Natural killer cell (primary cell): ENCODE data around the gene TCF4. TPM values are rescaled to one million over a fixed set of nuclear protein-coding genes. Genes with fewer than 3 reads are reported as not detected.

Source experiments
- ATAC-seq, 3 donors: fragments of 150-1000 bp in 2 of 3; fragments of 200-7000 bp in 1 of 3; cut with Tn5 transposase; 1 replicate in 1 of 3; 2 replicates in 2 of 3; pipeline ENCODE4 v1.10.0; 2021; ENCODE audit warnings: mild to moderate bottlenecking in 2 of 3, moderate library complexity in 2 of 3
- DNase-seq, 2 donors: peaks; one replicate each; pipeline versions ENCODE4 v3.0.0 to v3.0.0-alpha.2; 2013 to 2021; ENCODE audit warnings: mixed read lengths in 1 of 2
- H3K27ac ChIP-seq: one replicate; pipeline ENCODE4 v1.5.1; 2013; ENCODE audit warnings: mild to moderate bottlenecking, low read length
- H3K27me3 ChIP-seq: one replicate; pipeline ENCODE4 v1.6.1; 2013; ENCODE audit warnings: low read length; ENCODE audit not compliant: control insufficient read depth, insufficient read depth
- H3K36me3 ChIP-seq: one replicate; pipeline ENCODE4 v1.6.1; 2013; ENCODE audit warnings: low read length; ENCODE audit not compliant: control insufficient read depth, insufficient read depth
- H3K4me1 ChIP-seq: one replicate; pipeline ENCODE4 v1.6.1; 2013; ENCODE audit warnings: low read length; ENCODE audit not compliant: control insufficient read depth, insufficient read depth
- H3K4me3 ChIP-seq: one replicate; pipeline ENCODE4 v1.5.1; 2013; ENCODE audit warnings: low read length
- H3K9me3 ChIP-seq: one replicate; pipeline ENCODE4 v1.6.1; 2013; ENCODE audit warnings: low read length; ENCODE audit not compliant: control insufficient read depth, insufficient read depth
- H3K27ac Mint-ChIP-seq, 2 donors: one replicate each; pipeline ENCODE4 v1.8.0; 2022; ENCODE audit warnings: mild to moderate bottlenecking in 2 of 2, mixed read lengths in 2 of 2, moderate library complexity in 1 of 2
- H3K27me3 Mint-ChIP-seq, 2 donors: one replicate each; pipeline ENCODE4 v1.8.0; 2022; ENCODE audit warnings: low read depth in 2 of 2, mixed read lengths in 2 of 2
- H3K36me3 Mint-ChIP-seq: one replicate; pipeline ENCODE4 v1.8.0; 2022; ENCODE audit warnings: mixed read lengths
- H3K4me1 Mint-ChIP-seq, 2 donors: one replicate each; pipeline ENCODE4 v1.8.0; 2022; ENCODE audit warnings: mixed read lengths in 2 of 2
- H3K4me3 Mint-ChIP-seq: one replicate; pipeline ENCODE4 v1.8.0; 2022; ENCODE audit warnings: mild to moderate bottlenecking, moderate library complexity, mixed read lengths
- H3K9me3 Mint-ChIP-seq, 2 donors: one replicate each; pipeline ENCODE4 v1.8.0; 2022; ENCODE audit warnings: mixed read lengths in 2 of 2
- CTCF ChIP-seq: fragments of 200-600 bp; IDR thresholded peaks from one replicate; pipeline ENCODE4 v1.8.0; 2022; ENCODE audit warnings: antibody characterized with exemption
- WGBS: methylation state at CpG from one replicate; pipeline ENCODE4 v1.1.7; 2013; ENCODE audit warnings: missing lambda C conversion rate; ENCODE audit not compliant: insufficient coverage; 5-methylcytosine and 5-hydroxymethylcytosine counted together
- intact Hi-C: fragments of 100-400 bp; cut with micrococcal nuclease; formaldehyde crosslinking; loops from one replicate; pipeline ENCODE4 v1.14.2; 2022
- total RNA-seq, 4 donors: library from RNA; stranded (reverse); fragments of 120-200 nt in 1 of 4; gene quantifications; one replicate each; pipeline versions ENCODE4 v1.2.3 to v1.2.4, GENCODE V29; 2013 to 2022

Gene TCF4
- total RNA-seq, 3 donors from 2014 or later (not counting 1 experiment from before 2014, with no cell fraction given), result 8.3 to 16.5 (median 9.0) TPM

GRCh38 chr18:55327454-55327853, 260.5 kb downstream of the TCF4 start:
- Histone ChIP-seq H3K27me3 (peaks cover 3% of the 10 kb centered on the region), H3K9me3 (no peaks in the 10 kb centered on the region), H3K36me3 (no peaks in the 10 kb centered on the region), H3K4me1 (peaks cover 9% of the 10 kb centered on the region), H3K27ac (no peak overlapping the region), H3K4me3 (no peak overlapping the region)
- intact Hi-C loops, result no loop called here
- DNase-seq (no peak), ATAC-seq (no peak)
- 100% methylated on average over 1 of the region's 1 CpG for WGBS
- no peaks in the 10 kb centered on the region for H3K4me1 Mint-ChIP-seq
- H3K27ac Mint-ChIP-seq, result no peak overlapping the region
- H3K9me3 Mint-ChIP-seq, result no peaks in the 10 kb centered on the region
- no peak overlapping the region for H3K4me3 Mint-ChIP-seq
- no peaks in the 10 kb centered on the region for H3K36me3 Mint-ChIP-seq
- TF ChIP-seq CTCF, result no peak
- peaks cover 3 to 7% of the 10 kb centered on the region in 2 donors for H3K27me3 Mint-ChIP-seq

GRCh38 chr18:55326134-55326533, 261.9 kb downstream of the TCF4 start:
- H3K27ac Mint-ChIP-seq, result no peak overlapping the region
- peaks cover 7% of the 10 kb centered on the region in 2 donors for H3K27me3 Mint-ChIP-seq
- no peaks in the 10 kb centered on the region for H3K9me3 Mint-ChIP-seq
- Histone ChIP-seq H3K27ac (no peak overlapping the region), H3K27me3 (peaks cover 3% of the 10 kb centered on the region), H3K36me3 (no peaks in the 10 kb centered on the region), H3K9me3 (no peaks in the 10 kb centered on the region), H3K4me1 (peaks cover 9% of the 10 kb centered on the region), H3K4me3 (no peak overlapping the region)
- no peak for ATAC-seq
- no peaks in the 10 kb centered on the region for H3K36me3 Mint-ChIP-seq
- intact Hi-C loops, result no loop called here
- H3K4me3 Mint-ChIP-seq, result no peak overlapping the region
- H3K4me1 Mint-ChIP-seq, result peaks cover 11% of the 10 kb centered on the region in 2 donors
- no peak for DNase-seq
- no peak for TF ChIP-seq CTCF

GRCh38 chr18:55324166-55324565, 263.8 kb downstream of the TCF4 start:
- Mint-ChIP-seq H3K27me3 (peaks cover 7 to 9% of the 10 kb centered on the region in 2 donors), H3K36me3 (no peaks in the 10 kb centered on the region), H3K4me1 (peaks cover 14 to 18% of the 10 kb centered on the region in 2 donors), H3K4me3 (no peak overlapping the region), H3K27ac (no peak overlapping the region), H3K9me3 (no peaks in the 10 kb centered on the region)
- peaks cover 3% of the 10 kb centered on the region for H3K27me3 ChIP-seq
- no peak for ATAC-seq
- no peak for TF ChIP-seq CTCF
- H3K36me3 ChIP-seq, result no peaks in the 10 kb centered on the region
- H3K4me3 ChIP-seq, result no peak overlapping the region
- WGBS, result 49% methylated on average over 4 of the region's 5 CpGs
- H3K9me3 ChIP-seq, result no peaks in the 10 kb centered on the region
- DNase-seq, result no peak
- H3K4me1 ChIP-seq, result peaks cover 9% of the 10 kb centered on the region
- intact Hi-C loops, result no loop called here
- H3K27ac ChIP-seq, result no peak overlapping the region
